ENCODE data around the gene ANKRD42. TPM values are rescaled to one million over a fixed set of nuclear protein-coding genes. Genes with fewer than 3 reads are reported as not detected.
"Not testable (repeated sequence)": the region's sequence is repeated elsewhere in the genome, so short reads cannot be mapped to it uniquely, and the experiment has no call there.

Gene ANKRD42
- polyA plus RNA-seq, 3 donors from 2014 or later: 3.1 to 5.0 (median 4.2) TPM

DNA sequence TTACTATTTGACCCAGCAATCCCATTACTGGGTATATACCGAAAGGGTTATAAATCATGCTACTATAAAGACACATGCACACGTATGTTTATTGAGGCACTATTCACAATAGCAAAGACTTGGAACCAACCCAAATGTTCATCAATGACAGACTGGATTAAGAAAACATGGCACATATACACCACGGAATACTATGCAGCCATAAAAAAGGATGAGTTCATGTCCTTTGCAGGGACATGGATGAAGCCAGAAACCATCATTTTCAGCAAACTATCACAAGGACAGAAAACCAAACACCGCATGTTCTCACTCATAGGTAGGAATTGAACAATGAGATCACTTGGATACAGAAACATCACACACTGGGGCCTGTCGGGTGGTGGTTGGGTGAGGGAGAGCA lies 78.2 kb downstream of the ANKRD42 start:
- not testable (repeated sequence) for H3K4me3 Mint-ChIP-seq; H3K27me3 Mint-ChIP-seq (ENCODE audit: low read depth in 3 of 3); H3K9me3 Mint-ChIP-seq; H3K27ac Mint-ChIP-seq; DNase-seq
- H3K4me1 Mint-ChIP-seq: peaks cover 11 to 31% of the 10 kb centered on the region in 2 donors
- H3K36me3 Mint-ChIP-seq: peaks cover 30 to 51% (median 36%) of the 10 kb centered on the region in 3 donors

DNA sequence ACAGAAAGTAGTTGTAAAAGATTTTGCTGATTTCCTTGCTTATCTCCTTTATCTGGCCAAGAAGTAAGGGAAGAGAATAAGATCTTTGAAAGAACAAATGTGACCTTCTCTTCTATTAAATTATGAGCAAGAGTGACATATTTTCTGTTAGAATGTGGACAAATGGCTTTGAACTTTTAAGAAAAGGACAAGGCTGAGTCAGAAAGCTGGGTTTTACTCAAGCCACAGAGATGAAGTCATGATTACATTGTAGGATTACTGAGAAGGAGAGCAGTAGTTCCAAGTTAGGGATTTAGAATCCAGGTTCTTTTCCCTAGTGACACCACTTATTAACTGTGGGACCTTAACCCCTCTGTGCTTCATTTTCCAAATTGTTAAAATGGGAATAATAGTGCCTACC lies 79.1 kb downstream of the ANKRD42 start:
- H3K9me3 Mint-ChIP-seq: no peaks in the 10 kb centered on the region
- peaks cover 11 to 26% of the 10 kb centered on the region in 2 donors for H3K4me1 Mint-ChIP-seq
- H3K4me3 Mint-ChIP-seq: no peak overlapping the region
- H3K27me3 Mint-ChIP-seq (ENCODE audit: low read depth in 3 of 3): no peaks in the 10 kb centered on the region
- H3K36me3 Mint-ChIP-seq: peaks cover 30 to 51% (median 32%) of the 10 kb centered on the region in 3 donors
- peak overlapping the region in 1 of 6 donors; percentile 43 for H3K27ac Mint-ChIP-seq
- DNase-seq: no peak

DNA sequence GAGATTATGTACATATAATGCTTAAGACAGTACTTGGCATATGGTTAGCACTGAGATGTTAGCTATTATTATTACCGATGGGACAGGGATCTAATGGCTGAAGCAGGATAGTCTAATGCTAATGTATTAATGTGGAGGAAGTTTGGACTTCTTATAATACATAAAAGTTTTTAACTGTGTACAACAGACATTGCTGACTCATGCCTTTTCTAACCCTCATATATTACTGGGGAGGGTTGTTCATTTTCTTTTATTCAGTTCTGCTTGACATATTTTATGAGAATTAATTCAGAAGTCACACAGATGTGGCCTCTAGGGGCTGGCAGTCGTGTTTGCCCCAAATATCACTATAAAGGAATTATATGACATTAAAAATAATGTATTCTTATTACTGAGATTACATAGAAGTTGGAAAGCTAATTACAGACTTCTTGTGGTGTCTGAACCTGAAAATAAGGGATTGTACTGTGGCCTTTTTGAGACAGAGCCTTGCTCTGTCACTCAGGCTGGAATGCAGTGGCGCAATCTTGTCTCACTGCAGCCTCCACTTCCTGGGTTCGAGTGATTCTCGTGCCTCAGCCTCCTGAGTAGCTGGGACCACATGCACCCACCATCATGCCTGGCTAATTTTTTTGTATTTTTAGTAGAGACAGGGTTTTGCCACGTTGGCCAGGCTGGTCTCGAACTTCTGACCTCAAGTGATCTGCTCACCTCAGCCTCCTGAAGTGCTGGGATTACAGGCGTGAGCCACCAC lies 82.6 kb downstream of the ANKRD42 start:
- Mint-ChIP-seq H3K27me3 (ENCODE audit: low read depth in 3 of 3) (no peaks in the 10 kb centered on the region), H3K27ac (no peak overlapping the region), H3K9me3 (no peaks in the 10 kb centered on the region), H3K4me1 (peaks cover 1% of the 10 kb centered on the region in 2 donors), H3K36me3 (peaks cover 23 to 40% (median 29%) of the 10 kb centered on the region in 3 donors), H3K4me3 (no peak overlapping the region)
- no peak for DNase-seq

DNA sequence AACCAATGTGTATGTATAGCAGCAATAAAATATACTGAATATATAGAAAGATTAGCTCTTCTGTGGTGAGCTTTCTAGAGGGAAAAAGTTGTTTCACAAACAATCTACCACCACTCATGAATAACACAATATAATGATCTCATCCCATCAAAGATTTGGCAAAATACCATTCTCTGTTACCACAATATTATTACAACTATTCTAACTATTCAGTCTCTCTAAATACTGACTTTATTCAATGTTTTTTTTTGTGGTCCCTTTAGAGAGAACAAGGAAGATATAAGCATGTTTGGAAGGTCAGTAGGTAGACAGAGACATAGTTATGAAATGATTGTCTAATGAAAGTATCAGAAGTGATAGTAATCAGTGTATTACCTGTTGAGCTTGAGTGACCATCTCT lies 84.8 kb downstream of the ANKRD42 start:
- DNase-seq: no peak
- Mint-ChIP-seq H3K36me3 (peaks cover 7 to 25% (median 13%) of the 10 kb centered on the region in 3 donors), H3K27me3 (ENCODE audit: low read depth in 3 of 3) (no peaks in the 10 kb centered on the region), H3K4me1 (peaks cover 9 to 21% of the 10 kb centered on the region in 2 donors), H3K4me3 (no peak overlapping the region), H3K9me3 (no peaks in the 10 kb centered on the region), H3K27ac (no peak overlapping the region)

DNA sequence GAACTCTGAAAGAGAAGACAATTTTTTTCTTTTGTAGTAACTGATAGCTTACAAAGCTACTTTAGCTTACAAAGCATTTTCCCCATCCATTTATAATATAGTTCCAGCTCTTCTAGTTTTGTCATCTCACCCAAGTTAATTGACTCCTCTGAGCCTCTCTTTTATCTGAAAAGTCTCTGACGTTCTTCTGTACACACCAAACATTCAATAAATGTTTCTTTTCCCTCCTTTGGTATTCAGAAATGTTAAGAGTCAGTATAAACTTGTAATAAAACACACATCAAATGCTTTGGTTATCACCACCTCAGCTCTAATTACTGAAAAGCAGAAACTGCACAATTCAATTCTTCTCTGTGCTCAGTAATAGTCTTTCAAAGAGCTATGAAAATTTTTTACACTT lies 86.7 kb downstream of the ANKRD42 start:
- Mint-ChIP-seq H3K27ac (no peak overlapping the region), H3K4me3 (no peak overlapping the region), H3K9me3 (no peaks in the 10 kb centered on the region), H3K27me3 (ENCODE audit: low read depth in 3 of 3) (no peaks in the 10 kb centered on the region), H3K36me3 (peaks cover 4 to 20% (median 9%) of the 10 kb centered on the region in 3 donors), H3K4me1 (peaks cover 21 to 40% of the 10 kb centered on the region in 2 donors)
- DNase-seq: no peak

GRCh38 chr11:83282084-83282716 lies 88.7 kb downstream of the ANKRD42 start:
- Mint-ChIP-seq H3K4me1 (peaks cover 31 to 52% of the 10 kb centered on the region in 2 donors), H3K27ac (no peak overlapping the region), H3K27me3 (ENCODE audit: low read depth in 3 of 3) (peaks cover 2 to 7% (median 5%) of the 10 kb centered on the region in 3 donors), H3K9me3 (no peaks in the 10 kb centered on the region), H3K36me3 (peaks cover 4 to 15% (median 9%) of the 10 kb centered on the region in 3 donors), H3K4me3 (no peak overlapping the region)
- DNase-seq: no peak

- Mint-ChIP-seq H3K4me3 (peak overlapping the region; percentile 95 to 99 (median 98)), H3K4me1 (peaks cover 31 to 55% of the 10 kb centered on the region in 2 donors), H3K9me3 (no peaks in the 10 kb centered on the region), H3K36me3 (peaks cover under 1 to 4% (median 3%) of the 10 kb centered on the region in 3 donors), H3K27me3 (ENCODE audit: low read depth in 3 of 3) (peaks cover 5 to 8% (median 7%) of the 10 kb centered on the region in 3 donors), H3K27ac (peak overlapping the region; percentile 96 to 100 (median 98))
- no peak for DNase-seq
These were observed 91.1 kb downstream of the ANKRD42 start for GRCh38 chr11:83284501-83285150.

DNA sequence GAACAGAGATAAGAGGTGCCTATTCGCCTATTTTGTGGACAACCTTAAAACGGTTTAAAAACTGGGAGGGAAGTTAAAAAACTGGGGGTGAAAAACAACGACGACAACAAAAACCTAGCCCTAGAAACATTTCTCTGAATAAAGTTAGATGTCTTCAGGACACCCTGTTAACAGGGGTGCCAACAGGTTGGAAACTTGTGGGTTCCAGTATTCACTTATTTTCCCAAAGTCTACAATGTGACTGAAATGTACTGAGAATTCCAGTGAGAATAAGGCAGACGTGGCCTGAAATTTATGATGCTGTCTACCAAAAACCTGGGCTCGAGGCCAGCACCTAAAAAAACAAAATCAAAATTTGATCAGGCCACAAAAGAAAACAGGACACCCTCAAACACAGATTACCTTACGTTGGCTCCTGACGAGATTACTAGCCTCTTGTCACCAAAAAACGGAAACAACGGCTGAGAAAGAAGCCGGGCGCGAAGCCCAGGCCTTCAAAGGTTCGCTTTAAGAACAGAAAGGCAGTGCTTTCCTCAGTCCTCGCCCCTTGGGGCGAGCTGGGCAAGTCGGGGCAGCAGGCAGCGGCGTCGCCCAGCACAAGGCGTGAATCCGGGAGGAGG lies 91.7 kb downstream of the ANKRD42 start:
- Mint-ChIP-seq H3K4me1 (peaks cover 31 to 55% of the 10 kb centered on the region in 2 donors), H3K27ac (peak overlapping the region; percentile 96 to 100 (median 98)), H3K4me3 (peak overlapping the region; percentile 95 to 99 (median 98)), H3K9me3 (no peaks in the 10 kb centered on the region), H3K36me3 (peaks cover 0 to 3% (median 2%) of the 10 kb centered on the region in 3 donors), H3K27me3 (ENCODE audit: low read depth in 3 of 3) (peaks cover 5 to 8% (median 7%) of the 10 kb centered on the region in 3 donors)
- peak in 1 of 3 donors; percentile 3 for DNase-seq

GRCh38 chr11:83285771-83286528 lies 92.4 kb downstream of the ANKRD42 start, which contains the start of gene CCDC90B:
Gene CCDC90B, minus strand, starts transcription at chr11:83286367. Its CDS starts 395 bp downstream, at chr11:83285972.
- H3K27me3 Mint-ChIP-seq (ENCODE audit: low read depth in 3 of 3): peaks cover 5 to 8% (median 7%) of the 10 kb centered on the region in 3 donors
- H3K27ac Mint-ChIP-seq: peak within 1 kb of the TSS; percentile 96 to 100 (median 98)
- H3K9me3 Mint-ChIP-seq: no peaks in the 10 kb centered on the region
- H3K36me3 Mint-ChIP-seq: peaks cover 0 to 3% (median 0%) of the 10 kb centered on the region in 3 donors
- peak; percentile 95 for DNase-seq
- H3K4me1 Mint-ChIP-seq: peaks cover 31 to 55% of the 10 kb centered on the region in 2 donors
- peak within 1 kb of the TSS; percentile 95 to 99 (median 98) for H3K4me3 Mint-ChIP-seq

GRCh38 chr11:83287631-83288030 lies 94.1 kb downstream of the ANKRD42 start:
- Mint-ChIP-seq H3K27ac (peak overlapping the region in 1 of 6 donors; percentile 56), H3K9me3 (no peaks in the 10 kb centered on the region), H3K36me3 (no peaks in the 10 kb centered on the region), H3K4me3 (no peak overlapping the region), H3K4me1 (peaks cover 29 to 42% of the 10 kb centered on the region in 2 donors), H3K27me3 (ENCODE audit: low read depth in 3 of 3) (peaks cover 5 to 8% (median 8%) of the 10 kb centered on the region in 3 donors)
- no peak for DNase-seq

DNA sequence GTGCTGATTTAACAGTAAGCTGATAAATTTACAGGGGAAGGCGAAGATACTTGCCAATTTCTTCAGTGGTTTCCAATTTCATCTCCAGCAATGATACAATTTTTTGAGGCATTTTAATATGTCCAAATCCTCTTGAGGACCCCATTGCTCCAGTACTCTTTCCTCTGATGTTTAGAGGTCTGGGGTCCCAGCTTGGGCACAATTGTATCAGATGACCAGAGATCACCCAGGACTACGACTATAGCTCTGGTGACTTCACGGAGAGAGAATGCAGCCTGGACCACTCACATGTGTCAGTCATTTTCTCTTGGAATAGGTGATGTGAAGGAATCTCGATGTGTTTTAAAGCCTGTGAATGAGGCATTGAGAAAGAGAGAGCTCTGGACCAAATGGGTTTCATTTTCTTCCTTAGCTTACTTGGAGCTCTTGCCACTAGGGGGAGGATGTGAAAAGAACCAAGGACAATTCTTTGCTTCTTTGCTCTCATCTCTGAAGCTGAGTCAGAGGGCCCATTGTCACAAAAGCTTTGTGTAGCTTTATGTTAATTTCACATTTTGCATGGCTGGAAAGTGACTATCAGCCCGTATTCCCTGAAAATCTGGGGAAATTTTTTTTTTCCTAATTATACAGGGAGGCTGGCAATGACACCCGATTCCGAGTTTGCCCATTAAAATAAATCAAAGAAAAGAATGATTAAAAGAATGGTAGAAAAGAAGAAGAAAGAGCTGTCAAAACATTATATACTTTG lies 99.4 kb downstream of the ANKRD42 start:
- Mint-ChIP-seq H3K4me1 (peaks cover 3 to 6% of the 10 kb centered on the region in 2 donors), H3K36me3 (no peaks in the 10 kb centered on the region), H3K9me3 (no peaks in the 10 kb centered on the region), H3K4me3 (peak overlapping the region in 4 of 5 donors; percentile 5 to 64 (median 38)), H3K27me3 (ENCODE audit: low read depth in 3 of 3) (peaks cover 2 to 8% (median 8%) of the 10 kb centered on the region in 3 donors), H3K27ac (peak overlapping the region in 2 of 6 donors; percentile 50 to 65)
- peak in 2 of 3 donors; percentile 13 to 29 for DNase-seq

DNA sequence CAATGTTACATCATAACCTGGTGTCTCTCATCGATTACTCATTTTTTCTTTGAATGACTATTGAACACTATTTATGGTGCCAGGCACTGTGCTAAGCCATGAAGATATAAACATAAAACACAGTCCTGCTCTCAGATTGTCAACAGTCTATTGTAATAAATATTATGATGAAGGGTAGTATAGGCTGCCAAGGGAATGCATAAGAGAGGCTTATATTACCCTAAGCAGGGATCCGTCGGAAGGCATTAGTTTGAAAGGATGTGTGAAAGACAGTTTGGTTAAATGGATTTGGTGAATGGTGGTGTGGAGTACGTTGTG lies 99.9 kb downstream of the ANKRD42 start:
- Mint-ChIP-seq H3K27ac (no peak overlapping the region), H3K27me3 (ENCODE audit: low read depth in 3 of 3) (peaks cover 2 to 8% (median 6%) of the 10 kb centered on the region in 3 donors), H3K36me3 (no peaks in the 10 kb centered on the region), H3K9me3 (no peaks in the 10 kb centered on the region), H3K4me1 (peaks cover 3 to 6% of the 10 kb centered on the region in 2 donors), H3K4me3 (no peak overlapping the region)
- DNase-seq: no peak

Measured in immature natural killer cell (primary cell).